GM18858 (cell line): ENCODE results near the gene MYBBP1A.

Experiments used
- ATAC-seq: cut with Tn5 transposase; IDR thresholded peaks from one replicate; pipeline ENCODE4 v1.9.1; 2021; ENCODE audit not compliant: unreplicated experiment

MYBBP1A gene

DNA sequence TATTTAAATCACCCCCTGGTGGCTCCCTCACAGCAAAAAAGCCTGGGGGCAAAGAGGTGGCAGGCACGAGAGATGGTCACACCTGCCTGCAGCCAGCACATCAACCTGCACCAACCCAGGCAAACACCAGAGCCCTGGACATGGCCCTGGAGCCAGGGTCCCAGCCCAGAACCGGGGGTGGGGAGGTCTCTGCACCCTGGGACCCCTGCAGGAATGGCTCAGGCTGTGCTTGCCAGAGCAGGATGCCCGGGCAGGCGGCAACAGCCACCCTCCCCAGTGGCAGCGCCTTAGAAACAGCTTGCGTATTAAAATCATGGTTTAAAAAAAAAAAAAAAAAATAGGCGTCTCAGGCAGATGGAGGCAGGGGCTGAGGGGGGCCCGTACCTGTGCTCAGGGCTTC lies 16.2 kb downstream of the MYBBP1A start:
- no peak for ATAC-seq

DNA sequence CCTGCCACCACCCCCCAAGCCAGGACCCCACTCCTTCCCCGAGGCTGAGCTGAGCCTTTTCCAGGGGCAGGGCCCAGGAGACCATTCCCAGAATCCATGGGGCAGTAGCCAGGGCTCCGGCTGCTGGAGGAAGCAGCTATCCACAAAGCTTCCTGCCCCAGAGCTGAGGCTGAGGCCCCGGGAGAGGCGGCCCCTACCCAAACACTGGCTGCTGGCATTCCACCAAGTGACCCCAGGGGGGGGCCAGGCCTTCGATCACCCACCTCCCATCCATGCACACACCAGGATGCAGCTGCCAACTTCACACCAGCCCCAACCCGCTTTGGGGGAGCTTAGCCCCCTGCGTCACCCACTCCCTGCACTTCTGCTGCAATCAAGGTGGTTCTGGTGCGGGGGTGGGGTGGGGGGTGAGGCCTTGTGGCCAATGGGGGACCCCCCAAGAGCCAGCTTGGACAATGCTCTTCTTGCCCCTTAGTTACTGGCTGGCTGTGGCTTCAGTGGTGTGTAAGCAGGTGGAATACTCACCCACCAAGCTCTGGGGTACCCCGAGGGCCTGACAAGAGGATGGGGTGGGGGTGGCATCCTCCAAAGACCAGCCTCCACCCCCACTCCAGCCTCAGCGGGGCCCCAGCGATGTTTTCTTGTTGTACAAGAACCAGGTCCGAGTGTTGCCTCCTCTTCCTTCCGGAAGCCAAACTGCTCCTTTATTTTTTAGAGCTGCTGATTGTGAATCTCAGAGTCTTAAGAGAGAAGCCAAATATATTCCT lies 16.8 kb downstream of the MYBBP1A start:
- ATAC-seq = no peak

DNA sequence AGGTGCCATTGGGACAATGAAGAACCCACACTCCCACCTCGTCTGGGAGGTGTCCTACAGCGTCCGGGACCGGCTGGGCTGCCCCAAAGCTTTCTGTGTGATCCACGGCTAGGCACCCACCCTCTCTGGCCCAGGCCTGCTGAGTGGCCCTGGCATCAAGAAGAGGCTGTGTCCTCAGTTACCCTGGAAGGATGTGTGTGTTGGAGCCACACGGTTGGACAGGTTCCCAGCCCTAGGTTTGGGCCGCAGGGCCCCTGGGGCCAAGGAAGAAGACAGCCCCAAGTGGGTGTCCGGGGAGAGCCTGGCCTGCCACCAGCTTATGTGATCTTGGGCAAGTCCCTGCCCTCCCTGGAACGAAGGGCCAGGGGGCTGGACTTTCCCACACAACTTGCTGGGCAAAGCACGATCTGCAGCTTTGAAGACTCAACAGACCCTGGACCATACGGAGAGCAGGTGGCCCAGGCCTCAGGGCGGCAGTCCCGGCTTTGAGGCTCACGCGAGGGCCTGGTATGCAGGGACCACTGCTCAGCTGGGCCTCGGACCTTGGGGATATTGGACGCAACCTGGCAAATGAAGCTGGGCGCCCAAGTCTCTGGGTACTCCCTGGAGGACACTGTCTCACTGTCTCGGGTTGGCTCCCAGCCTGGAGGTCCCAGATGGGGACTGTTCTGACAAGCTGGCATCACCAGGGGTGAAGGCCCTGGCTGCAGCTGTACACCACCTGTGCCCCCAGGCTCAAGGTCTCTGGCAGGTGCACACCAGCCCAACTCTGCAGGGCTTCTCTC lies 17.5 kb downstream of the MYBBP1A start:
- no peak for ATAC-seq

DNA sequence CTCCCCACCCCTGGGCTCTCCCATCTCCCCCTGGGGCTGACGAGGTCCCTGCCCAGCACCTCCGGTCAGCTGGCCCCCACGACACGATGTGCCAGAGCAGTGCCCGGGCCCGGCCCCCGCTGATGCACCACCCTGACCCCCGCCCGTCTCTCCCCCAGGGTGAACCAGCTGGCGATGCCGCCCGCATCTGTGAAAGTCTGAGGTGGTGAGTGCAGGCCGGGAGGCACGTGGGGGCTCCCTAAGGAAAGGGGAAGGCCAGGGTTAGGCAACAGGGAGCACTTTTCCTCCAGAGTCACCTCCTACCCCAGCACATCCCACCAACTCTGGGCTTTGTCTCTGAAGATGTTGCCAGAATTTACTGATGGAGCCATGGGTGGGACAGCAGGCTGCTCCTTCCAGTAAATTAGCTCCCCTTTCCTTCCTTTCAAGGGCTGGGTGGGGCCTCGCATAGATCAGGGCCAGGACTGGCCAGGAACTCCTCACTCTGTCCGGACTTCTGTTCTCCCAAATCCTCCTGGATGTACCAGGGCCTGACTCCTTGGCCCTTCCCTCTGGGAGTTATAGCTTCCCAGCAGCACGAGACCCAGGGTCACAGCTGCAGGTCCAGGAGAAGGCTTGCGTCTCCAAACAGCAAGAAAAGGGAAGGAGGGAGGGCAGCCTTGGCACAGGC lies 18.3 kb downstream of the MYBBP1A start:
- ATAC-seq = no peak

DNA sequence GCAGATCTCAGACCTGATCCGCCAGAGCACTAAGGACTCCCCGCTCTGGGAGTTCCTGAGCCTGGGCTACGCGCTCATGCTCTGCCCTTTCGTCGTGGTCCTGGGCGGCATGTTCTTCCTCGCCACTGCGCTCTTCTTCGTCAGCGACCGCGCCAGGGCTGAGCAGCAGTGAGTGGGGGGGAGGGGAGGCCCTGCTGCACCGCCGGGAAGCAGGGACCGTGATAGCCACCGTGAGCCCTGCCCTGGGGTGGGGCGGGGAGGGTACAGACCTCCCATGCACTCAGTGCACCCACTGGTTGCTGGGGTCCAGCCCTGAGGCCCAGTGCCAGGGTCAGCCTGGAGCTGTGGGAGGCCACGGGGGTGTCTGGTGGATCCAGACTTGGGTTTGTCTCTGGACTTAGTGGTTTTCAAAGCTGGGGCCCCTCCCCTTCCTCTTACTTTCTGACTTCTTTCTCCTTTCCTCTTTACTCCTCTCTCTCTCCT lies 18.9 kb downstream of the MYBBP1A start:
- ATAC-seq = no peak

DNA sequence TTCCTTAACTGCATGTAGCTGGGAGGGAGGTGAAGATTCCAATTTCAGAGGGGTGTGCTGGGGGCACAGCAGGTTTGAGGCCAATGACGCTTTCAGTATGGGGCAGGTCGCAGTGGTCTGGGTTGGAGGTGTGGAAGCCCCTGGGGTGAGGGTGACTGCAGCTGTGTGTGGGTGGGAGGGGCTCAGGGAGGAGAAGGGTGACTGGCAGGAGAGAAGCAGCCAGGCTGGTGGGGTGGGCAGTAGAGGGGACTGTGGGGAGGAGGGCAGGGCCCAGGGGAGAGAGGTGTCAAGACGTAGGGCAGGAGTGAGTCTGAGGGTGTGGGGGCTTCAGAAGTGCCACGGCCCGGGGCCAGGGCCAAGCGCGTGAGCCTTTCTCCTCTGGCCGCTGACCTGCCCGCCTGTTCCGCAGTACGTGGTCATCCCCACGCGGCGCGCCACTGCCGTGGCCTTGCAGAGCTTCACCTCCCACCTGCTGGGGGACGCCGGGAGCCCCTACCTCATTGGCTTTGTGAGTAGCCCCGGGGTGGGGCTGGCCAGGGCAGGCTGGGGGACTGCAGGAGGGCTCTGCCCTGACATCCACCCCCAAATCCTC lies 19.4 kb downstream of the MYBBP1A start:
- ATAC-seq = no peak

DNA sequence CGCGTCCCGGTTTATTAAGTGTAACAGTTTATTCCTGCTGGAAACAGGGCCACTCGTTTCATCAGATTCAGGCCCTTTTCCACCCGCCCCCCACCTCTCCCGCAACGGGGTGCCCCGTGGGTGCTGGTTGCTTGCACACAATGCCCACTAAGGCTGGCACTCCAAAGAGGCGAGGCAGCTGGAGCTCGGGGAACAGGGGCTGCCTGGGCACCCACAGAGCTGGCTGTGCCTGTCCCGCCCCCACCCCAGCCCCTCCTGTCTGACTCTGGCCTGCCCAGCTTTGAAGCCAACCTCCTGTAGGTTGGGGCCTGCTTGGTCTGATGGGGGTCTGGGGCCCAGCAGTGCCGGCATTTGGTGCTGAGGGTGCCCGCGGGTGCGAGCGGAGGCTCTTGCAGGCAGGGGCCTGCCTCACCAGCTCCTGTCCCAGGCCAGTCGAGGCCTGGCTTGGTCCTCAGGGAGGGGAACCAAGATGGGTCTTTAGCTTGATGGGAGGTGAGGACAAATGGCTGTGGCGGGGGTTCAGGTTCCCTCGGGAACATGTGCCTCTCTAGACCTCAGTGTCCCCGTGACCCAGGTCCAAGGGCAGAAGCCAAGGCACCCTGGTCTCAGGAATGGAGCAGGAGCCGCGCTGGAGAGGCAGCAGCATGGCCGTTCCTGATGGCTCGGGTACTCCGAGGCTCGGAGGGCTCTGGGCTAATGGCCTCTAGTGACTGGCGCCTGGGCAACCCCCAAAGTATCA lies 20.1 kb downstream of the MYBBP1A start:
- ATAC-seq = no peak

DNA sequence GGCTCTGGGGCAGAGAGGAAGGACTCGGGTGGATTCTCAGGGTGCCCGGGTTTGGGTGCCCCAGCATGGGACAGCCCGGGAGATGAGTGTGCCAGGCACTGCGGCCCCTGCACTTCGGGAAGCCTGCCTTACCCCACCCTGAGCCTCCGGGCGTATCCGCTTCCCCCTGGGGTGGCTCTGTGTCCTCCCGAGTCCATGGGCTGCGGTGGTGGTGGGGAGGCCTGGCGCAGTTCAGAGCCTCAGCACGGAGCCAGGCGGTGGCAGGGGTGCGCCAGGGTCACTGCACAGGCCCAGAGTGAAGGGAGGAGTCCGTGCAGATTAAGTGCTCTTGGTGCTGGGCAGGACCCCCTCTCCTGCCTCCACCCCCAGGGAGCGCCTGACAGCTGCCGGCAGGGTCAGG lies 20.7 kb downstream of the MYBBP1A start:
- no peak for ATAC-seq

DNA sequence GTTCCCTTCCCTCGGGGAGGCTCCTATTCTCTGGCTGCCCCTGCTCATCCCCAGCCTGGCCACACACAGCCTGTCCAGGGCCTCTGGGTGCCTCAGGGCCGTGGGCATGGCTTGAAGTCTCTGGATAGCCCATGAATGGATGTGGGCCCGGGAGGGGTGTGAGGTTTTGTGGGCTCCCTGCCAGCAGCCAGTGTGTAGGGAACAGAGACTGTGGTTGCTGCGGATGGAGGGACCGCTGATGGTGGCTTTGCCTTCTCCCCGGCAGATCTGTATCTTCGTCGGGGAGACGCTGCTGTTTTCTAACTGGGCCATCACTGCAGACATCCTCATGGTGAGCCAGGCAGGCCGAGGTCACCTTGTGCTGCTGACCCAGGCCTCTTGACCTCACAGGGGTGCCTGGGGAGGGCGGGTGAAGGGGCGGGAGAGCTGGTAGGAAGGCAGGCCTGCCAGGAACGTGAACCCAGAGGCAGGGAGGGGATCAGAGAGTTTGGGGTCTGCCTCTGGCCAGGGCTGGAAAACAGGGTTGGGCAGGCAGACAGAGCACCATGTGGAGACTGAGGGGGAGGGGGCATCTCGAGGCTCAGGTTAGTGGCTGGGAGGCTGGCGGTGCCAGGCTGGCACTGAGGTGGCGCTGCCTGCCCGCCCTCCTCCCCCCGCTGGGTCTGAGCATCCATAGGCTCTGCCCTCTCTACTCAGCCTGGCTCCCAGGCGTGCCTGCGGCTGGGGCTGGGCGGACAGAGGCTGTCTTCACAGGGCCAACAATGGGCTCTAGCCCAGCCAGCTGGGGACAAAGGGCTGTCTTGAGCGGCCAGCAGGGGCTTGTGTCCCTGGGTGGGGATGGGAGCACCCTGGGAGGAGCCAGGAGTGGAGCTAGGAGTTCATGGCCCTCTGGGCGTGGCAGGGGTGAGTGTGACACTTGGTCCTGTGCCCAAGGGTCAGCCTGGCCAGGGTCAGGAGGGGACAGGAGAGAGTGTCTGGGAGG lies 21.4 kb downstream of the MYBBP1A start:
- no peak for ATAC-seq

DNA sequence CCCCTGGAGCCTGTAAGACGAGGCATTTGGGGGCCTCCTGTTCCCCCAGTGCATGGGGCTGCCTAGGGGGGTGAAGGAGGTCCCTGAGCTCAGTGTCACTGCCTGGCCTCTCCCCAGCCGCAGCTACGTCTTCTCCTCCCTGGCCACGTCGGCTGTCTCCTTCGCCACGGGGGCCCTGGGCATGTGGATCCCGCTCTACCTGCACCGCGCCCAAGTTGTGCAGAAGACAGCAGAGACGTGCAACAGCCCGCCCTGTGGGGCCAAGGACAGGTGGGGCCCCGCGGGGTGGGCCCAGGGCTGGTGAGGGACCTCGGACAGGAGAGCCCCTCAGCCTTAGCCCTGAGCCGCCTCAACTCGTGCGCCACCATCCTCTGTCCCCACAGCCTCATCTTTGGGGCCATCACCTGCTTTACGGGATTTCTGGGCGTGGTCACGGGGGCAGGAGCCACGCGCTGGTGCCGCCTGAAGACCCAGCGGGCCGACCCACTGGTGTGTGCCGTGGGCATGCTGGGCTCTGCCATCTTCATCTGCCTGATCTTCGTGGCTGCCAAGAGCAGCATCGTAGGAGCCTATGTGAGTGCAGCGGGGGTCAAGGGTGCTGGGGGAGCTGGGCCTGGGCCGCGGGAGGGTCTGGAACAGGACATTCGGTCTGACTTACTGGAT lies 22.2 kb downstream of the MYBBP1A start:
- ATAC-seq = no peak

DNA sequence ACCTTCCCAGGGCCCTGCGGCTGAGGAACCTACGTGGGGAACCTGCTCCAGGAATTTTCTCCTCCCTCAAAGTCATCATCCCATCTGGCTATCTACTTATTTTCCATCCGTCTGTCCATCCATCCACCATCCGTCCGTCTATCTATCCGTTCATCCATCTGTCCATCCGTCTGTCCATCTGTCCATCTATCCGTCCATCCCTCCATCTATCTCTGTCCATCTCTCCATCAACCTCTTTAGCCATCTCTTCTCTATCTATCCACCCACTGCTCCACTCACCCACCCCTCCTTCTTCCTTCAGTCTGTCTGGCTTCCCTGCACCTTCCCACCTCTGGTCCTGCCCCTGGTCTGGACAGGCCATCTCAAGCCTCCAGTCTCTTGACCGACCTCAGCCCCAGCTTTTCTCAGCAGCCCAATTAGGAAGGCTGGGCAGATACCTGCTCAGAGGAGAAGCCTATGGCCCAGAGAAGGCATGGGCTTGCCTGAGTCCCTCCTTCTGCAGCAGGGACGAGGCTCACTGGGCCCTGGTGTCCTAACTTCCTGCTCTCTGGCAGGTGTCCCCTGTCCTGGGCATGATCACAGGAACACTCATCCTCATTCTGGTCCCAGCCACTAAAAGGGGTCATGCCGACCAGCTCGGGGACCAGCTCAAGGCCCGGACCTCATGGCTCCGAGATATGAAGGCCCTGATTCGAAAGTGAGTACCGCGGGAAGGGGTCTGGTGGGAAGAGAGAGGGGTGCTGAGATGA lies 23.0 kb downstream of the MYBBP1A start:
- no peak for ATAC-seq

DNA sequence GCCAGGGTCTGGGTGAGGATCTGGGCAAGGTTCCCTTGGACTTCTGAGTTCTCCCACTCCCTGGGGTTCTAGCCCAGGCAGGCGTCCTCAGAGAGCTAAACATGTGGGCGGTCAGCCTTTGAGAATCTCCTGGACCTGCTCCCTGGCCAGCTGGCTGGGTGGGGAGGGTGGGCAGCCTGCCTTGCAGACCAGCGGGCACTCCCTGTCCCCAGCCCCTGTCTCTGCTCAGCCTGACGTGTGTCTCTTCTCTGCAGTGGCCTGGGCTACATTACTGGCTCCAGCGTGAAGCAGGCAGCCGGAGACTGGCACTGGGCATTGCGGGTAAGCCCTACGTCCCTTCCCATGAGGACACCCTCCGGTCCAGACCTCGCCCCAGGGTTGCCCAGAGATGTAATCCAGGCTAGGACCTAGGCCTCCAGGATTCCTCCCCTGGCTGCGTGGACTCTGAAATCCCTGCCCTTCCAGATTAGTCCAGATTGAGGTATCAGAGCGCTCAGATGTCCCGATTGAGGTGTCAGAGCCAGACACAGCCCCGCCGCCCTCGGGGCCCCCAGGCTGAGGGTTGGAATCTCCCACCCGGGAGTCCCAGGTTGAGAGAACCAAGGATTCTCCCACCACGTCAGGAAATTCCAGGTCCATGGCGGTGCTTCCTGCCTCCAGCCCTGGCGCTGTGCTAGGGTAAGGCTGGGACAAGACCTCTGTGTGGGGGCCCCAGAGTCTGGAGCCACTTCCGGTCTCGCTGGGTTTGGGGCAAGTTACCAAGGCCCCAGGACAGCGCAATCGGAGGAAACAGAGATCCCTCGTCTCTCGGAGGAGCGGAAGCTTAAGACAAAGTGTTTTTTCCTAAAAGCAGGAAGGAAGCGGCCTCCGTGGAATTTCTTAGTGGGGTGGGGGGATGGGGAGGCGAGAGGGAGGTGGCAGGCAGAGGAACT lies 24.1 kb downstream of the MYBBP1A start:
- ATAC-seq = no peak

DNA sequence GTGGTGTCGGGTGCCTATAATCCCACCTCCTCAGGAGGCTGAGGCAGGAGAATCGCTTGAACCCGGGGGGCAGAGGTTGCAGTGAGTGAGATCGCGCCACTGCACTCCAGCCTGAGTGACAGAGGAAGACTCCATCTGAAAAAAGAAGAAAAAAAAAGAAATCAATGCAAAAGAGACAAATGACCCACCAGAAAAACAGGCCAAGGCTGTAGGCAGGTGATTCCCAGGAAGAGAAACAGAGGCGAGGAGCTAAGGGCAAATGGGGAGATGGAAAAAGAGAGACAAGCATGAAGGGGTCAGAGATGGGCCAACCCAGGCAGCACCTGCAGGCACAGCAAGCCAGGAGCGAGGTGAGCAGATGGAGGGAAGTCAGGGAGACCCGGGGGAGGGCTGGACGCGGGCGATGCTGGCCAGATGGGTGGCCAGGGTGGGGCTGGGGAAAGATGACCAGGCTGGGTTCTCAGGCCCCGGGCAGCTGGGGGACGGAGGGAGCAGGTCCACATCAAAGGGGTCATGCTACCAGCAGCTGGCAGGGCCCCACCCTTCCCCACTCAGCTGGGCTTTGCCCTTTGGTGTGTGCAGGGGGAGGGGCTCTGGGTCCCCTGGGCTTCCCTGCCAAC lies 25.5 kb downstream of the MYBBP1A start:
- no peak for ATAC-seq

DNA sequence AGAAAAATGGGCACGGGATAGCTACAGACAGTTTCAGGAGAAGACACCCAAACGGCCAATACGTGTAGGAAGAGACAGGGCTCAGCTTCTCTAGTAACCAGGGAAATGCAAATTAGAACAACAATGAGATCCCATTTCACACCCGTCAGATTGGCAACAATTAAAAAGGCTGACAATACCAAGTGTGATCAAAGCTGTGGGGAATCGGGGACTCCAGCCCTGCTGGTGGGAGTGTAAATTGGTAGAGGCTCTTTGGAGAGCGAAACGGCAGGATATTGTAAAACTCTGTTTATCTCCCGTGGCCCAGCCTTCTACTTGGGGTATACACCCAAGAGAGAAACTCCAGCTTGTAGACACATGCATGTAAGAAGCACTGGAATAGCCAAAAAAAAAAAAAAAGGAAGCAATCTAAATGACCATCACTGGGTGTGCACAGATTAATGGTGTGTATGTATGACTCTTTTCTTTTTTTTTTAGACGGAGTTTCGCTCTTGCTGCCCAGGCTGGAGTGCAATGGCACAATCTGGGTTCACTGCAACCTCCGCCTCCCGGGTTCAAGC lies 27.5 kb downstream of the MYBBP1A start:
- no peak for ATAC-seq

DNA sequence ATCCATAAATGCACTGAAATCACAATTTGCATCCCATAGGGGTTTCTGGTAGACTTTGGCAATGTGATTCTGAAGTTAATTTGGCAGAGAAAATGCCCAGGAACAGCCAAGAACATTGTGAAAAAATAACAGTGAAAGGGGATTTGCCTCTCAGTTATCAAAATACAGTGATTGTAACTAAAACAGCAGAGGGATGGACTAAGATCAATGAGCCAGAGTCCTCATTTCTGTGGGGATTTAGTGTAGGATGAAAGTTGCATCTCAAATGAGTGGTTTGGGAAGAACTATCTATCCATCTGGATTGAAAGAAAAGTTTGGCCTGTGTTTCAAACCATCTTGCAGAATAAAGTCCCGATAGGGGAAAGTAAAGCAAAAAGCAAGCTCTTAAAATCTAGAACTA lies 28.1 kb downstream of the MYBBP1A start:
- ATAC-seq = no peak

DNA sequence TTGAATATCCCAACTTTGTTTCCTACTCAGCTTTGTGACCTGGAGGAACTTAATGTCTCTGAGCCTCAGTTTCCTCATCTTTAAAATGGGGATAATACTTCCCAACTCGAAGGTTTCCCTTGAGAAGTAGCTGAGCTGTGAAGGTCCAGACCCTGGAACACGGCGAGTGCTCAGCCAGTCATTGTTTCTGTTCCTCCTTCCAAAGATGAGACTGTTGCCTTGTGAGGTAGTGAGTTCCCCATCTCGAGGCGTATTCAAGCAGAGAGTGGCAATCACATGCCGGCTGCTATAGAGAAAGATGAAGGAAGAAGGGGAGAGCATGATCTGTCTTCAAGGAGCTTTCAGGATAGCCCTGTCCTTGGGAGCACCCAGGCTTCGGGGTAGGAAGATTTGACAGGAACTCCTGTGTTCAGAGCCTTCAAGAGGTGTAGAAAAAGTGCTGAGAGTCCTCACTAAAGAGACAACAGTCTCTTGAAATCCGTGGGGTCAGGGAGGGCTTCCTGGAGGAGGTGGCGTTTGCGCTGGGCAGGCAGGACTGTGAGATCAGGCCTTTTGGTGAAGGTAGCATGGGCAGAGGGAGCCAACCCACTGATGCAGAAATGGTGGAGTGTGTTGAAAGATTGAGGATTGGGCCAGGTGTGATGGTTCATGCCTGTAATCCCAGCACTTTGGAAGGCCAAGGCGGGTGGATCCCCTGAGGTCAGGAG lies 29.3 kb downstream of the MYBBP1A start:
- ATAC-seq = no peak
